Activated naive CD8-positive, alpha-beta T cell (primary cell): Measurements from ENCODE around the gene SGTB.

Experiments used
- H3K27ac Mint-ChIP-seq: one replicate; pipeline ENCODE4 v1.8.0; 2021; ENCODE audit warnings: mixed read lengths
- H3K27me3 Mint-ChIP-seq: one replicate; pipeline ENCODE4 v1.8.0; 2021; ENCODE audit warnings: mixed read lengths
- H3K36me3 Mint-ChIP-seq: one replicate; pipeline ENCODE4 v1.8.0; 2021; ENCODE audit warnings: mixed read lengths
- H3K4me1 Mint-ChIP-seq: one replicate; pipeline ENCODE4 v1.8.0; 2021; ENCODE audit warnings: low read depth, mixed read lengths
- H3K4me3 Mint-ChIP-seq: one replicate; pipeline ENCODE4 v1.8.0; 2021; ENCODE audit warnings: mild to moderate bottlenecking, mixed read lengths
- H3K9me3 Mint-ChIP-seq: one replicate; pipeline ENCODE4 v1.8.0; 2021; ENCODE audit warnings: low read depth, mixed read lengths

The SGTB gene

GRCh38 chr5:65721720-65722574 is at the start of gene SGTB, which contains the start of gene NLN:
SGTB (minus strand) TSS chr5:65722109; CDS start chr5:65720807, 1,302 bp downstream.
NLN (plus strand) TSS chr5:65722205; CDS start chr5:65722374, 169 bp downstream.
- Mint-ChIP-seq H3K27me3 (no peaks in the 10 kb centered on the region), H3K4me3 (peak within 1 kb of the TSS; percentile 92), H3K27ac (peak within 1 kb of the TSS; percentile 97), H3K4me1 (peaks cover 27% of the 10 kb centered on the region), H3K36me3 (no peaks in the 10 kb centered on the region), H3K9me3 (no peaks in the 10 kb centered on the region)

GRCh38 chr5:65771266-65771665 is 49.4 kb upstream of the SGTB start:
- H3K4me3 Mint-ChIP-seq = no peak overlapping the region
- peaks cover 10% of the 10 kb centered on the region for H3K36me3 Mint-ChIP-seq
- H3K9me3 Mint-ChIP-seq = no peaks in the 10 kb centered on the region
- H3K4me1 Mint-ChIP-seq = peaks cover 17% of the 10 kb centered on the region
- H3K27ac Mint-ChIP-seq = no peak overlapping the region
- H3K27me3 Mint-ChIP-seq = no peaks in the 10 kb centered on the region

GRCh38 chr5:65769539-65769938 is 47.6 kb upstream of the SGTB start:
- peaks cover 15% of the 10 kb centered on the region for H3K36me3 Mint-ChIP-seq
- no peak overlapping the region for H3K4me3 Mint-ChIP-seq
- H3K4me1 Mint-ChIP-seq = peaks cover 13% of the 10 kb centered on the region
- no peaks in the 10 kb centered on the region for H3K9me3 Mint-ChIP-seq
- H3K27ac Mint-ChIP-seq = no peak overlapping the region
- no peaks in the 10 kb centered on the region for H3K27me3 Mint-ChIP-seq

GRCh38 chr5:65768723-65769346 is 46.9 kb upstream of the SGTB start:
- H3K27me3 Mint-ChIP-seq = no peaks in the 10 kb centered on the region
- H3K4me1 Mint-ChIP-seq = peaks cover 6% of the 10 kb centered on the region
- no peak overlapping the region for H3K4me3 Mint-ChIP-seq
- H3K27ac Mint-ChIP-seq = no peak overlapping the region
- H3K9me3 Mint-ChIP-seq = no peaks in the 10 kb centered on the region
- peaks cover 15% of the 10 kb centered on the region for H3K36me3 Mint-ChIP-seq

- peaks cover 17% of the 10 kb centered on the region for H3K36me3 Mint-ChIP-seq
- no peaks in the 10 kb centered on the region for H3K27me3 Mint-ChIP-seq
- peaks cover 5% of the 10 kb centered on the region for H3K4me1 Mint-ChIP-seq
- H3K27ac Mint-ChIP-seq = no peak overlapping the region
- H3K4me3 Mint-ChIP-seq = no peak overlapping the region
- H3K9me3 Mint-ChIP-seq = no peaks in the 10 kb centered on the region
Observed at GRCh38 chr5:65767565-65767964, 45.7 kb upstream of the SGTB start.

- Mint-ChIP-seq H3K4me1 (peaks cover 5% of the 10 kb centered on the region), H3K27ac (no peak overlapping the region), H3K27me3 (no peaks in the 10 kb centered on the region), H3K36me3 (peaks cover 17% of the 10 kb centered on the region), H3K4me3 (no peak overlapping the region), H3K9me3 (no peaks in the 10 kb centered on the region)
Observed at GRCh38 chr5:65766781-65767180, 44.9 kb upstream of the SGTB start.

- peaks cover 8% of the 10 kb centered on the region for H3K4me1 Mint-ChIP-seq
- peak overlapping the region; percentile 46 for H3K27ac Mint-ChIP-seq
- no peaks in the 10 kb centered on the region for H3K9me3 Mint-ChIP-seq
- peaks cover 17% of the 10 kb centered on the region for H3K36me3 Mint-ChIP-seq
- no peaks in the 10 kb centered on the region for H3K27me3 Mint-ChIP-seq
- H3K4me3 Mint-ChIP-seq = no peak overlapping the region
Observed at GRCh38 chr5:65766175-65766574, 44.3 kb upstream of the SGTB start.

- H3K27me3 Mint-ChIP-seq = no peaks in the 10 kb centered on the region
- H3K36me3 Mint-ChIP-seq = peaks cover 17% of the 10 kb centered on the region
- H3K27ac Mint-ChIP-seq = peak overlapping the region; percentile 46
- H3K4me3 Mint-ChIP-seq = no peak overlapping the region
- H3K9me3 Mint-ChIP-seq = no peaks in the 10 kb centered on the region
- H3K4me1 Mint-ChIP-seq = peaks cover 13% of the 10 kb centered on the region
Observed at GRCh38 chr5:65765582-65765981, 43.7 kb upstream of the SGTB start.

- Mint-ChIP-seq H3K4me1 (peaks cover 16% of the 10 kb centered on the region), H3K4me3 (no peak overlapping the region), H3K36me3 (peaks cover 17% of the 10 kb centered on the region), H3K27ac (no peak overlapping the region), H3K9me3 (no peaks in the 10 kb centered on the region), H3K27me3 (no peaks in the 10 kb centered on the region)
Observed at GRCh38 chr5:65762234-65762633, 40.3 kb upstream of the SGTB start.

- Mint-ChIP-seq H3K36me3 (peaks cover 6% of the 10 kb centered on the region), H3K27me3 (no peaks in the 10 kb centered on the region), H3K9me3 (no peaks in the 10 kb centered on the region), H3K4me3 (no peak overlapping the region), H3K4me1 (peaks cover 14% of the 10 kb centered on the region), H3K27ac (no peak overlapping the region)
Observed at GRCh38 chr5:65760504-65761275, 38.8 kb upstream of the SGTB start.

- peaks cover 6% of the 10 kb centered on the region for H3K36me3 Mint-ChIP-seq
- no peak overlapping the region for H3K4me3 Mint-ChIP-seq
- H3K27ac Mint-ChIP-seq = no peak overlapping the region
- peaks cover 14% of the 10 kb centered on the region for H3K4me1 Mint-ChIP-seq
- no peaks in the 10 kb centered on the region for H3K27me3 Mint-ChIP-seq
- H3K9me3 Mint-ChIP-seq = no peaks in the 10 kb centered on the region
Observed at GRCh38 chr5:65758546-65759144, 36.7 kb upstream of the SGTB start.

GRCh38 chr5:65753189-65753588 is 31.3 kb upstream of the SGTB start:
- Mint-ChIP-seq H3K27ac (no peak overlapping the region), H3K9me3 (no peaks in the 10 kb centered on the region), H3K4me3 (no peak overlapping the region), H3K4me1 (peaks cover 8% of the 10 kb centered on the region), H3K36me3 (no peaks in the 10 kb centered on the region), H3K27me3 (no peaks in the 10 kb centered on the region)

- H3K9me3 Mint-ChIP-seq = no peaks in the 10 kb centered on the region
- H3K27me3 Mint-ChIP-seq = no peaks in the 10 kb centered on the region
- H3K27ac Mint-ChIP-seq = no peak overlapping the region
- H3K36me3 Mint-ChIP-seq = peaks cover 5% of the 10 kb centered on the region
- H3K4me3 Mint-ChIP-seq = no peak overlapping the region
- H3K4me1 Mint-ChIP-seq = peaks cover 8% of the 10 kb centered on the region
Observed at GRCh38 chr5:65750938-65751337, 29.0 kb upstream of the SGTB start.

- Mint-ChIP-seq H3K4me3 (no peak overlapping the region), H3K27ac (no peak overlapping the region)
Observed at GRCh38 chr5:65749956-65750355, 28.0 kb upstream of the SGTB start.

More at GRCh38 chr5:65749956-65750355, 28.0 kb upstream of the SGTB start:
- peaks cover 5% of the 10 kb centered on the region for H3K36me3 Mint-ChIP-seq
- no peaks in the 10 kb centered on the region for H3K9me3 Mint-ChIP-seq
- no peaks in the 10 kb centered on the region for H3K27me3 Mint-ChIP-seq
- H3K4me1 Mint-ChIP-seq = peaks cover 8% of the 10 kb centered on the region
